Adrenal gland (tissue), 12 donors: ENCODE measurements around the gene PTPRQ. TPM values are rescaled to one million over a fixed set of nuclear protein-coding genes. Genes with fewer than 3 reads are reported as not detected.
A peak's percentile ranks its signal among the peaks of the same experiment; 100 is the strongest.

Source experiments
- DNase-seq, 7 donors: peaks; one replicate each; pipeline ENCODE4 v3.0.0-alpha.2; 2019 to 2020
- H3K27ac ChIP-seq, 5 donors: fragments of 200-600 bp; sonication (generic) in 4 of 5; 1 replicate in 3 of 5; 2 replicates in 2 of 5; pipeline versions ENCODE4 v1.5.1 to v1.8.0; 2016 to 2020; ENCODE audit warnings: mild to moderate bottlenecking in 1 of 5
- H3K27me3 ChIP-seq: fragments of 200-600 bp; 2 replicates; pipeline ENCODE4 v1.8.0; 2021
- H3K36me3 ChIP-seq, 2 donors: fragments of 200-600 bp; replicated peaks in 1 of 2; 1 replicate in 1 of 2; 2 replicates in 1 of 2; pipeline versions ENCODE4 v1.5.1 to v1.8.0; 2018 to 2022
- H3K4me1 ChIP-seq, 2 donors: fragments of 200-600 bp; replicated peaks in 1 of 2; 1 replicate in 1 of 2; 2 replicates in 1 of 2; pipeline versions ENCODE4 v1.5.1 to v1.8.0; 2018 to 2021
- H3K4me3 ChIP-seq, 4 donors: fragments of 200-600 bp; sonication (generic) in 3 of 4; one replicate each; pipeline ENCODE4 v1.5.1; 2016 to 2018
- H3K9me3 ChIP-seq, 3 donors: fragments of 200-600 bp; sonication (generic) in 1 of 3; replicated peaks in 1 of 3; 1 replicate in 2 of 3; 2 replicates in 1 of 3; pipeline versions ENCODE4 v1.5.1 to v1.8.0; 2016 to 2021
- CTCF ChIP-seq, 6 experiments: fragments of 450-650 bp in 4 of 6; fragments of 200-600 bp in 2 of 6; sonication (generic) in 1 of 6; IDR thresholded peaks; 1 replicate in 5 of 6; 2 replicates in 1 of 6; pipeline versions ENCODE4 v1.5.1 to v1.8.0; 2016 to 2021; ENCODE audit warnings: antibody characterized with exemption in 6 of 6, mild to moderate bottlenecking in 2 of 6, moderate library complexity in 1 of 6
- POLR2A ChIP-seq, 2 donors: fragments of 450-650 bp; IDR thresholded peaks; one replicate each; pipeline ENCODE4 v1.6.1; 2017; ENCODE audit warnings: antibody characterized with exemption in 2 of 2, mild to moderate bottlenecking in 2 of 2, moderate library complexity in 1 of 2
- WGBS, 4 donors: extraction: QIAGEN DNeasy Blood & Tissue Kit in 2 of 4; methylation state at CpG; one replicate each; pipeline versions ENCODE4 v1.1.5 to v1.1.7; 2013 to 2017; 5-methylcytosine and 5-hydroxymethylcytosine counted together
- intact Hi-C, 2 donors: fragments of 100-400 bp; cut with DNase I; formaldehyde crosslinking; loops; one replicate each; pipeline versions ENCODE4 v1.14.1 to v1.15.0; 2022 to 2023
- polyA plus RNA-seq, 3 donors: library from polyadenylated mRNA; stranded (reverse); fragments of 200-250 nt in 2 of 3; fragments of 350-450 nt in 1 of 3; fragmentation: Illumina TruSeq in 1 of 3; extraction: RNeasy Lipid Tissue Mini Kit (QIAGEN cat#74804) in 1 of 3; gene quantifications; one replicate each; pipeline ENCODE4 v1.2.3, GENCODE V29; 2013 to 2014
- total RNA-seq, 9 donors: library from RNA; depleted of rRNA in 4 of 9; stranded (reverse); fragments of >200 nt in 4 of 9; fragments of 120-200 nt in 1 of 9; fragmentation: NEBNext Ultra II Directional in 1 of 9; extraction: Animal tissue kit (Norgen Biotek cat#: 25700) in 1 of 9; gene quantifications; one replicate each; pipeline versions ENCODE4 v1.1.0 to v1.2.4, GENCODE V29; 2013 to 2023
- donor health status: healthy with polysubstance abuse.
- donor health status: Bipolar disorder and iron deficiency.
- donor health status: DM: yes; HTN: yes; CAD: no.
- donor health status: DM: no; HTN: no; CAD: no.
- donor health status: DM: no; HTN: no; CAD: no.
- donor health status: DM: yes; HTN: yes; CAD: no.

PTPRQ gene
- total and polyA plus RNA-seq, 12 donors, result under 0.01 to 0.27 (median 0.13) TPM; not detected in 2

GRCh38 chr12:80404629-80405028 is 39.4 kb upstream of the PTPRQ start:
- H3K27me3 ChIP-seq, result no peaks in the 10 kb centered on the region
- TF ChIP-seq POLR2A (IDR thresholded peaks at IDR 0.05), result no peak
- TF ChIP-seq CTCF (IDR thresholded peaks at IDR 0.05), result no peak
- intact Hi-C loops, result no loop called here
- DNase-seq, result no peak
- no peak overlapping the region for H3K27ac ChIP-seq
- no peaks in the 10 kb centered on the region for H3K9me3 ChIP-seq
- no peaks in the 10 kb centered on the region for H3K4me1 ChIP-seq
- WGBS, 4 donors, result 61 to 64% (median 62%) methylated on average over 2 of the region's 2 CpGs
- H3K4me3 ChIP-seq, result no peak overlapping the region
- H3K36me3 ChIP-seq, result no peaks in the 10 kb centered on the region

- H3K36me3 ChIP-seq, result no peaks in the 10 kb centered on the region
- no peaks in the 10 kb centered on the region for H3K4me1 ChIP-seq
- no peak for TF ChIP-seq CTCF (IDR thresholded peaks at IDR 0.05)
- TF ChIP-seq POLR2A (IDR thresholded peaks at IDR 0.05), result no peak
- no peak overlapping the region for H3K27ac ChIP-seq
- H3K27me3 ChIP-seq, result no peaks in the 10 kb centered on the region
- no peak for DNase-seq
- no peak overlapping the region for H3K4me3 ChIP-seq
- intact Hi-C loops, result no loop called here
- no peaks in the 10 kb centered on the region for H3K9me3 ChIP-seq
These were observed 37.8 kb upstream of the PTPRQ start for GRCh38 chr12:80406253-80406652.

- no peak overlapping the region for H3K4me3 ChIP-seq
- no peak for DNase-seq
- H3K27ac ChIP-seq, result no peak overlapping the region
- no peaks in the 10 kb centered on the region for H3K36me3 ChIP-seq
- intact Hi-C loops, result no loop called here
- H3K9me3 ChIP-seq, result no peaks in the 10 kb centered on the region
- TF ChIP-seq POLR2A (IDR thresholded peaks at IDR 0.05) (no peak), CTCF (IDR thresholded peaks at IDR 0.05) (no peak)
- no peaks in the 10 kb centered on the region for H3K4me1 ChIP-seq
- WGBS, 4 donors, result 33 to 49% (median 38%) methylated on average over 3 of the region's 3 CpGs
- no peaks in the 10 kb centered on the region for H3K27me3 ChIP-seq
These were observed 32.2 kb upstream of the PTPRQ start for GRCh38 chr12:80411787-80412186.

GRCh38 chr12:80412343-80412953 is 31.6 kb upstream of the PTPRQ start:
- DNase-seq, result peak in 1 of 7 donors; percentile 2
- H3K27me3 ChIP-seq, result no peaks in the 10 kb centered on the region
- H3K4me1 ChIP-seq, result no peaks in the 10 kb centered on the region
- 1 to 6% (median 2%) methylated on average over 3 of the region's 3 CpGs for WGBS, 4 donors
- H3K27ac ChIP-seq, result no peak overlapping the region
- H3K36me3 ChIP-seq, result no peaks in the 10 kb centered on the region
- TF ChIP-seq CTCF (IDR thresholded peaks at IDR 0.05) (peak; percentile 55 to 83 (median 68)), POLR2A (IDR thresholded peaks at IDR 0.05) (no peak)
- H3K9me3 ChIP-seq, result no peaks in the 10 kb centered on the region
- intact Hi-C loops, result no loop called here
- no peak overlapping the region for H3K4me3 ChIP-seq
